WTC11 (cell line): Measurements from ENCODE around the gene OGDHL.

Experiments
- GABPB1 ChIP-seq: sonication (generic); formaldehyde crosslinking; IDR thresholded peaks from 2 replicates; pipeline ENCODE4 v1.8.1; 2023; ENCODE audit warnings: mild to moderate bottlenecking, missing genetic modification reagents
- JUN ChIP-seq: sonication (generic); formaldehyde crosslinking; IDR thresholded peaks from 2 replicates; pipeline ENCODE4 v1.8.0; 2023; ENCODE audit warnings: mild to moderate bottlenecking, missing genetic modification reagents
- MYBL2 ChIP-seq: sonication (generic); formaldehyde crosslinking; IDR thresholded peaks from 2 replicates; pipeline ENCODE4 v1.8.1; 2023; ENCODE audit warnings: mild to moderate bottlenecking, moderate library complexity, missing genetic modification reagents
- TEAD4 ChIP-seq: sonication (generic); formaldehyde crosslinking; IDR thresholded peaks from 2 replicates; pipeline ENCODE4 v1.8.0; 2022; ENCODE audit warnings: mild to moderate bottlenecking, missing genetic modification reagents
- TF ChIP-seq, protein P1 (sequence below): fragments of 200-600 bp; IDR thresholded peaks from 2 replicates; pipeline ENCODE4 v1.8.0; 2022; ENCODE audit warnings: antibody characterized with exemption
- TF ChIP-seq, protein P2 (sequence below): sonication (generic); formaldehyde crosslinking; IDR thresholded peaks from 2 replicates; pipeline ENCODE4 v1.8.0; 2022; ENCODE audit warnings: mild to moderate bottlenecking, missing genetic modification reagents
- TF ChIP-seq, protein P3 (sequence below): sonication (generic); formaldehyde crosslinking; IDR thresholded peaks from 2 replicates; pipeline ENCODE4 v1.8.0; 2023; ENCODE audit warnings: mild to moderate bottlenecking, missing genetic modification reagents

GRCh38 chr10:49709934-49710333 is 52.2 kb downstream of the OGDHL start:
- TF ChIP-seq, protein P1, sequence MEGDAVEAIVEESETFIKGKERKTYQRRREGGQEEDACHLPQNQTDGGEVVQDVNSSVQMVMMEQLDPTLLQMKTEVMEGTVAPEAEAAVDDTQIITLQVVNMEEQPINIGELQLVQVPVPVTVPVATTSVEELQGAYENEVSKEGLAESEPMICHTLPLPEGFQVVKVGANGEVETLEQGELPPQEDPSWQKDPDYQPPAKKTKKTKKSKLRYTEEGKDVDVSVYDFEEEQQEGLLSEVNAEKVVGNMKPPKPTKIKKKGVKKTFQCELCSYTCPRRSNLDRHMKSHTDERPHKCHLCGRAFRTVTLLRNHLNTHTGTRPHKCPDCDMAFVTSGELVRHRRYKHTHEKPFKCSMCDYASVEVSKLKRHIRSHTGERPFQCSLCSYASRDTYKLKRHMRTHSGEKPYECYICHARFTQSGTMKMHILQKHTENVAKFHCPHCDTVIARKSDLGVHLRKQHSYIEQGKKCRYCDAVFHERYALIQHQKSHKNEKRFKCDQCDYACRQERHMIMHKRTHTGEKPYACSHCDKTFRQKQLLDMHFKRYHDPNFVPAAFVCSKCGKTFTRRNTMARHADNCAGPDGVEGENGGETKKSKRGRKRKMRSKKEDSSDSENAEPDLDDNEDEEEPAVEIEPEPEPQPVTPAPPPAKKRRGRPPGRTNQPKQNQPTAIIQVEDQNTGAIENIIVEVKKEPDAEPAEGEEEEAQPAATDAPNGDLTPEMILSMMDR: no peak
- TF ChIP-seq JUN (CRISPR knock-in tag): no peak
- no peak for TF ChIP-seq GABPB1 (CRISPR knock-in tag)
- TF ChIP-seq, protein P2, sequence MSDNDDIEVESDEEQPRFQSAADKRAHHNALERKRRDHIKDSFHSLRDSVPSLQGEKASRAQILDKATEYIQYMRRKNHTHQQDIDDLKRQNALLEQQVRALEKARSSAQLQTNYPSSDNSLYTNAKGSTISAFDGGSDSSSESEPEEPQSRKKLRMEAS (CRISPR knock-in tag): no peak
- TF ChIP-seq, protein P3, sequence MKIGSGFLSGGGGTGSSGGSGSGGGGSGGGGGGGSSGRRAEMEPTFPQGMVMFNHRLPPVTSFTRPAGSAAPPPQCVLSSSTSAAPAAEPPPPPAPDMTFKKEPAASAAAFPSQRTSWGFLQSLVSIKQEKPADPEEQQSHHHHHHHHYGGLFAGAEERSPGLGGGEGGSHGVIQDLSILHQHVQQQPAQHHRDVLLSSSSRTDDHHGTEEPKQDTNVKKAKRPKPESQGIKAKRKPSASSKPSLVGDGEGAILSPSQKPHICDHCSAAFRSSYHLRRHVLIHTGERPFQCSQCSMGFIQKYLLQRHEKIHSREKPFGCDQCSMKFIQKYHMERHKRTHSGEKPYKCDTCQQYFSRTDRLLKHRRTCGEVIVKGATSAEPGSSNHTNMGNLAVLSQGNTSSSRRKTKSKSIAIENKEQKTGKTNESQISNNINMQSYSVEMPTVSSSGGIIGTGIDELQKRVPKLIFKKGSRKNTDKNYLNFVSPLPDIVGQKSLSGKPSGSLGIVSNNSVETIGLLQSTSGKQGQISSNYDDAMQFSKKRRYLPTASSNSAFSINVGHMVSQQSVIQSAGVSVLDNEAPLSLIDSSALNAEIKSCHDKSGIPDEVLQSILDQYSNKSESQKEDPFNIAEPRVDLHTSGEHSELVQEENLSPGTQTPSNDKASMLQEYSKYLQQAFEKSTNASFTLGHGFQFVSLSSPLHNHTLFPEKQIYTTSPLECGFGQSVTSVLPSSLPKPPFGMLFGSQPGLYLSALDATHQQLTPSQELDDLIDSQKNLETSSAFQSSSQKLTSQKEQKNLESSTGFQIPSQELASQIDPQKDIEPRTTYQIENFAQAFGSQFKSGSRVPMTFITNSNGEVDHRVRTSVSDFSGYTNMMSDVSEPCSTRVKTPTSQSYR (CRISPR knock-in tag): no peak
- TF ChIP-seq TEAD4 (CRISPR knock-in tag): no peak
- no peak for TF ChIP-seq MYBL2 (CRISPR knock-in tag)
